ENCODE data around the gene PRRT2. TPM values are rescaled to one million over a fixed set of nuclear protein-coding genes. Genes with fewer than 3 reads are reported as not detected.
A peak's percentile ranks its signal among the peaks of the same experiment; 100 is the strongest.

PRRT2 gene
- total RNA-seq, 2 donors from 2014 or later: 8.2 to 15.7 TPM

GRCh38 chr16:29848420-29849297, 36.7 kb downstream of the PRRT2 start:
- peak overlapping the region; percentile 64 for H3K27ac Mint-ChIP-seq
- Histone ChIP-seq H3K9ac (ENCODE audit: extremely low read depth, low read length, poor library complexity, severe bottlenecking) (no peak overlapping the region), H3K27ac (ENCODE audit: low read depth, low read length) (no peak overlapping the region), H3K36me3 (ENCODE audit: control insufficient read depth, insufficient read depth, low read length) (no peaks in the 10 kb centered on the region), H3K27me3 (ENCODE audit: control insufficient read depth, insufficient read depth, low read length, poor library complexity, severe bottlenecking) (no peaks in the 10 kb centered on the region), H3K4me1 (ENCODE audit: control insufficient read depth, insufficient read depth, low read length) (peaks cover 4% of the 10 kb centered on the region), H3K4me3 (ENCODE audit: low read length) (no peak overlapping the region), H3K9me3 (ENCODE audit: control insufficient read depth, low read length) (no peaks in the 10 kb centered on the region)
- peaks cover 7% of the 10 kb centered on the region for H3K4me1 Mint-ChIP-seq
- no peaks in the 10 kb centered on the region for H3K36me3 Mint-ChIP-seq (ENCODE audit: low read depth)
- no peaks in the 10 kb centered on the region for H3K27me3 Mint-ChIP-seq (ENCODE audit: insufficient read depth)
- DNase-seq: peak; percentile 93
- TF ChIP-seq CTCF (conservative IDR thresholded peaks at IDR 0.05): peak; percentile 97
- 65 to 81% methylated on average over 10 to 15 of the region's 15 CpGs for WGBS, 2 experiments (ENCODE audit: insufficient coverage in 1 of 2, insufficient read length in 1 of 2)
- H3K4me3 Mint-ChIP-seq: no peak overlapping the region
- no peaks in the 10 kb centered on the region for H3K9me3 Mint-ChIP-seq

GRCh38 chr16:29849505-29849904, 37.5 kb downstream of the PRRT2 start:
- no peak overlapping the region for H3K27ac ChIP-seq (ENCODE audit: low read depth, low read length)
- H3K4me1 Mint-ChIP-seq: peaks cover 7% of the 10 kb centered on the region
- no peaks in the 10 kb centered on the region for H3K27me3 Mint-ChIP-seq (ENCODE audit: insufficient read depth)
- no peaks in the 10 kb centered on the region for H3K9me3 ChIP-seq (ENCODE audit: control insufficient read depth, low read length)
- 68 to 69% methylated on average over 2 to 5 of the region's 5 CpGs for WGBS, 2 experiments (ENCODE audit: insufficient coverage in 1 of 2, insufficient read length in 1 of 2)
- H3K9ac ChIP-seq (ENCODE audit: extremely low read depth, low read length, poor library complexity, severe bottlenecking): peak overlapping the region; percentile 5
- H3K4me3 ChIP-seq (ENCODE audit: low read length): no peak overlapping the region
- H3K4me1 ChIP-seq (ENCODE audit: control insufficient read depth, insufficient read depth, low read length): peaks cover 4% of the 10 kb centered on the region
- peak overlapping the region; percentile 88 for H3K27ac Mint-ChIP-seq
- no peaks in the 10 kb centered on the region for H3K36me3 ChIP-seq (ENCODE audit: control insufficient read depth, insufficient read depth, low read length)
- no peak for TF ChIP-seq CTCF (conservative IDR thresholded peaks at IDR 0.05)
- DNase-seq: peak; percentile 84
- H3K9me3 Mint-ChIP-seq: no peaks in the 10 kb centered on the region
- no peak overlapping the region for H3K4me3 Mint-ChIP-seq
- H3K27me3 ChIP-seq (ENCODE audit: control insufficient read depth, insufficient read depth, low read length, poor library complexity, severe bottlenecking): no peaks in the 10 kb centered on the region
- no peaks in the 10 kb centered on the region for H3K36me3 Mint-ChIP-seq (ENCODE audit: low read depth)

- no peak for DNase-seq
- H3K9me3 Mint-ChIP-seq: no peaks in the 10 kb centered on the region
- peaks cover 7% of the 10 kb centered on the region for H3K4me1 Mint-ChIP-seq
Observed at GRCh38 chr16:29850998-29851397, 39.0 kb downstream of the PRRT2 start.

More at GRCh38 chr16:29850998-29851397, 39.0 kb downstream of the PRRT2 start:
- no peaks in the 10 kb centered on the region for H3K27me3 Mint-ChIP-seq (ENCODE audit: insufficient read depth)
- Histone ChIP-seq H3K9me3 (ENCODE audit: control insufficient read depth, low read length) (no peaks in the 10 kb centered on the region), H3K4me3 (ENCODE audit: low read length) (no peak overlapping the region), H3K27ac (ENCODE audit: low read depth, low read length) (no peak overlapping the region), H3K4me1 (ENCODE audit: control insufficient read depth, insufficient read depth, low read length) (peaks cover 4% of the 10 kb centered on the region), H3K27me3 (ENCODE audit: control insufficient read depth, insufficient read depth, low read length, poor library complexity, severe bottlenecking) (no peaks in the 10 kb centered on the region), H3K9ac (ENCODE audit: extremely low read depth, low read length, poor library complexity, severe bottlenecking) (no peak overlapping the region), H3K36me3 (ENCODE audit: control insufficient read depth, insufficient read depth, low read length) (no peaks in the 10 kb centered on the region)
- 100% methylated on average over 3 of the region's 3 CpGs; no CpG with 5 or more reads in 1 of the 2 experiments for WGBS, 2 experiments (ENCODE audit: insufficient coverage in 1 of 2, insufficient read length in 1 of 2)
- no peak overlapping the region for H3K27ac Mint-ChIP-seq
- H3K36me3 Mint-ChIP-seq (ENCODE audit: low read depth): no peaks in the 10 kb centered on the region
- no peak overlapping the region for H3K4me3 Mint-ChIP-seq
- no peak for TF ChIP-seq CTCF (conservative IDR thresholded peaks at IDR 0.05)

All from endodermal cell (in vitro differentiated cells).